COR-L47 (cell line): ENCODE results near the gene ZNF708.
A peak's percentile ranks its signal among the peaks of the same experiment; 100 is the strongest.
"Not testable (repeated sequence)": the region's sequence is repeated elsewhere in the genome, so short reads cannot be mapped to it uniquely, and the experiment has no call there.

Experiments
- DNase-seq: peaks from one replicate; lab custom pipeline; 2025; lab: John Stamatoyannopoulos, UW

Gene ZNF708

GRCh38 chr19:21260164-21260847, 68.9 kb downstream of the ZNF708 start:
- DNase-seq = no peak

- DNase-seq = not testable (repeated sequence)
Observed at GRCh38 chr19:21259421-21260124, 69.6 kb downstream of the ZNF708 start.

- DNase-seq = peak; percentile 0
Observed at GRCh38 chr19:21256722-21257121, 72.5 kb downstream of the ZNF708 start.
